Measurements from ENCODE around the gene YAF2. TPM values are rescaled to one million over a fixed set of nuclear protein-coding genes. Genes with fewer than 3 reads are reported as not detected.

YAF2 gene
- total and polyA plus RNA-seq, 7 donors = 8.6 to 52.8 (median 29.6) TPM

DNA sequence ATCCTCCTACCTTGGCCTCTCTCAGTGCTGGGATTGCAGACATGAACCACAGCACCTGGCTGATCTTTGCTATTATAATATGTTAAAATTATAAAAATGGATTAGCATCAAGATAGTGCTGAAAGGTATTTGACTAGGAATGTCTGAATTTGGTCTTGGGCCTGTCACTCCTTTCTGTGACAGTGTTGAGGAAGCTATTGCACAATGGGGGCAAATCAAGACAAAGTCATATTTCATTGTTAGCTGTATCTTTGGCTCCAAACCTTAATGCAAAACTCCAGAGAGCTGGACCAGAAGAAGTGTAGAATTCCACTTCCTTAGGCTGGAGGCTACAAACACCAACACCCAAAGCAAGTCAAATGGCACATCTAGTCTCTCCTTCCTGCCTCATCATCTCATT is 45.7 kb upstream of the YAF2 start:
- H3K4me1 ChIP-seq = no peaks in the 10 kb centered on the region
- intact Hi-C loops (cut with DNase I) = no loop called here
- TF ChIP-seq POLR2A (IDR thresholded peaks at IDR 0.05) (no peak), EP300 (IDR thresholded peaks at IDR 0.05) (no peak), POLR2AphosphoS5 (IDR thresholded peaks at IDR 0.05) (no peak)
- TF ChIP-seq, protein P1, sequence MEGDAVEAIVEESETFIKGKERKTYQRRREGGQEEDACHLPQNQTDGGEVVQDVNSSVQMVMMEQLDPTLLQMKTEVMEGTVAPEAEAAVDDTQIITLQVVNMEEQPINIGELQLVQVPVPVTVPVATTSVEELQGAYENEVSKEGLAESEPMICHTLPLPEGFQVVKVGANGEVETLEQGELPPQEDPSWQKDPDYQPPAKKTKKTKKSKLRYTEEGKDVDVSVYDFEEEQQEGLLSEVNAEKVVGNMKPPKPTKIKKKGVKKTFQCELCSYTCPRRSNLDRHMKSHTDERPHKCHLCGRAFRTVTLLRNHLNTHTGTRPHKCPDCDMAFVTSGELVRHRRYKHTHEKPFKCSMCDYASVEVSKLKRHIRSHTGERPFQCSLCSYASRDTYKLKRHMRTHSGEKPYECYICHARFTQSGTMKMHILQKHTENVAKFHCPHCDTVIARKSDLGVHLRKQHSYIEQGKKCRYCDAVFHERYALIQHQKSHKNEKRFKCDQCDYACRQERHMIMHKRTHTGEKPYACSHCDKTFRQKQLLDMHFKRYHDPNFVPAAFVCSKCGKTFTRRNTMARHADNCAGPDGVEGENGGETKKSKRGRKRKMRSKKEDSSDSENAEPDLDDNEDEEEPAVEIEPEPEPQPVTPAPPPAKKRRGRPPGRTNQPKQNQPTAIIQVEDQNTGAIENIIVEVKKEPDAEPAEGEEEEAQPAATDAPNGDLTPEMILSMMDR (IDR thresholded peaks at IDR 0.05) = no peak
- DNase-seq = no peak
- H3K4me3 ChIP-seq = no peak overlapping the region
- H3K9me3 ChIP-seq = no peaks in the 10 kb centered on the region
- no peak overlapping the region for H3K27ac ChIP-seq
- no peaks in the 10 kb centered on the region for H3K36me3 ChIP-seq
- H3K27me3 ChIP-seq = no peaks in the 10 kb centered on the region

DNA sequence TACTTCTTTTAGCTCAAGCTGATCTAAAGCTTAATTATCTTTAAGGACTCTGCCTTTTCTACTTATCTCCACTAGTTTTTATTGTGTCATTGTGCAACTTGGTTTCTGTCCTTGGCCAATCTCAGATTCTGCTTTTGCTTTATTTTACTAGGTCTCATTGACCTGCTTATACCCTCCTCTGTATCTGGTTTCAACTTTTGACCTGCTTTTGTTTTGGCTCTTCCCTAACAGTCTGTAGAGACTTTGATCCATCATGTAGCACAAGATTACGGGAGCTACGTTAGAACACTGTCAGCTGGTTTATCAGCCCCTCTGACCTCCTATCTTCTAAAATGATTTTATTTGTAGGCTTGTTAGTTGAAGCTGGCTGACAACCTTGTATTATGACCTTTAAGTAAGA is 44.2 kb upstream of the YAF2 start:
- DNase-seq = no peak
- no peak for TF ChIP-seq POLR2AphosphoS5 (IDR thresholded peaks at IDR 0.05)
- TF ChIP-seq, protein P1 (IDR thresholded peaks at IDR 0.05) = no peak
- TF ChIP-seq POLR2A (IDR thresholded peaks at IDR 0.05) = no peak
- TF ChIP-seq EP300 (IDR thresholded peaks at IDR 0.05) = no peak
- Histone ChIP-seq H3K27me3 (no peaks in the 10 kb centered on the region), H3K36me3 (no peaks in the 10 kb centered on the region), H3K4me1 (no peaks in the 10 kb centered on the region), H3K9me3 (no peaks in the 10 kb centered on the region), H3K4me3 (no peak overlapping the region), H3K27ac (no peak overlapping the region)
- 28 to 68% methylated on average over 2 of the region's 2 CpGs for WGBS, 2 donors
- intact Hi-C loops (cut with DNase I) = no loop called here

GRCh38 chr12:42281844-42282243 is 43.8 kb upstream of the YAF2 start:
- Histone ChIP-seq H3K4me3 (no peak overlapping the region), H3K27ac (no peak overlapping the region), H3K36me3 (no peaks in the 10 kb centered on the region), H3K9me3 (no peaks in the 10 kb centered on the region), H3K4me1 (no peaks in the 10 kb centered on the region), H3K27me3 (no peaks in the 10 kb centered on the region)
- no peak for DNase-seq
- TF ChIP-seq EP300 (IDR thresholded peaks at IDR 0.05) = no peak
- TF ChIP-seq POLR2AphosphoS5 (IDR thresholded peaks at IDR 0.05) = no peak
- TF ChIP-seq, protein P1 (IDR thresholded peaks at IDR 0.05) = no peak
- intact Hi-C loops (cut with DNase I) = no loop called here
- 80 to 88% methylated on average over 3 of the region's 3 CpGs for WGBS, 2 donors

- H3K36me3 ChIP-seq = no peaks in the 10 kb centered on the region
- H3K4me3 ChIP-seq = no peak overlapping the region
- H3K27me3 ChIP-seq = no peaks in the 10 kb centered on the region
- H3K4me1 ChIP-seq = no peaks in the 10 kb centered on the region
- DNase-seq = no peak
- 27 to 55% methylated on average over 3 of the region's 3 CpGs for WGBS, 2 donors
- H3K9me3 ChIP-seq = no peaks in the 10 kb centered on the region
- intact Hi-C loops (cut with DNase I) = no loop called here
- no peak for TF ChIP-seq POLR2A (IDR thresholded peaks at IDR 0.05)
- TF ChIP-seq, protein P1 (IDR thresholded peaks at IDR 0.05) = no peak
- no peak overlapping the region for H3K27ac ChIP-seq
These were observed 43.2 kb upstream of the YAF2 start for GRCh38 chr12:42281278-42281677.

GRCh38 chr12:42278128-42278510 is 40.1 kb upstream of the YAF2 start:
- Histone ChIP-seq H3K36me3 (no peaks in the 10 kb centered on the region), H3K9me3 (no peaks in the 10 kb centered on the region), H3K4me1 (no peaks in the 10 kb centered on the region), H3K27ac (no peak overlapping the region), H3K4me3 (no peak overlapping the region), H3K27me3 (no peaks in the 10 kb centered on the region)
- intact Hi-C loops (cut with DNase I) = no loop called here
- TF ChIP-seq POLR2AphosphoS5 (IDR thresholded peaks at IDR 0.05) (no peak), POLR2A (IDR thresholded peaks at IDR 0.05) (no peak), EP300 (IDR thresholded peaks at IDR 0.05) (no peak)
- TF ChIP-seq, protein P1 (IDR thresholded peaks at IDR 0.05) = no peak
- DNase-seq = no peak
